HepG2 (cell line): Measurements from ENCODE around the gene PTRHD1. TPM values are rescaled to one million over a fixed set of nuclear protein-coding genes. Genes with fewer than 3 reads are reported as not detected.
A peak's percentile ranks its signal among the peaks of the same experiment; 100 is the strongest.

Experiments
- BRCA1 ChIP-seq: sonication (generic); formaldehyde crosslinking; IDR thresholded peaks from 2 replicates; pipeline ENCODE4 v1.4.0; 2020; ENCODE audit warnings: missing genetic modification reagents
- CEBPB ChIP-seq: IDR thresholded peaks from 2 replicates; pipeline ENCODE4 v1.6.1; 2011; ENCODE audit warnings: low read depth, low read length, improper control_type of control experiment, borderline replicate concordance
- CHD4 ChIP-seq: fragments of 200-600 bp; sonication (generic); IDR thresholded peaks from 2 replicates; pipeline ENCODE4 v1.7.0; 2017; ENCODE audit warnings: mild to moderate bottlenecking, low read length, borderline replicate concordance
- HNRNPL ChIP-seq: fragments of 200-400 bp; formaldehyde crosslinking; IDR thresholded peaks from 2 replicates; pipeline ENCODE4 v1.6.1; 2017; ENCODE audit warnings: mild to moderate bottlenecking, low read depth, low read length
- KMT2B ChIP-seq: IDR thresholded peaks from 2 replicates; pipeline ENCODE4 v1.6.1; 2016; ENCODE audit warnings: missing genetic modification reagents, missing compliant biosample characterization
- MED1 ChIP-seq: sonication (generic); formaldehyde crosslinking; IDR thresholded peaks from 2 replicates; pipeline ENCODE4 v1.4.0; 2020; ENCODE audit warnings: missing genetic modification reagents
- NFATC3 ChIP-seq: sonication (generic); formaldehyde crosslinking; IDR thresholded peaks from 2 replicates; pipeline ENCODE4 v1.5.1; 2020; ENCODE audit warnings: mild to moderate bottlenecking, missing genetic modification reagents
- NFE2L2 ChIP-seq: fragments of 150-350 bp; IDR thresholded peaks from 2 replicates; pipeline ENCODE4 v1.6.1; 2014; ENCODE audit warnings: low read length
- PAWR ChIP-seq: sonication (generic); formaldehyde crosslinking; IDR thresholded peaks from 2 replicates; pipeline ENCODE4 v1.4.0; 2020; ENCODE audit warnings: missing genetic modification reagents, mild to moderate bottlenecking, borderline replicate concordance
- PCBP1 ChIP-seq: fragments of 200-400 bp; formaldehyde crosslinking; IDR thresholded peaks from 2 replicates; pipeline ENCODE4 v1.6.1; 2017; ENCODE audit warnings: mild to moderate bottlenecking, low read depth, low read length, borderline replicate concordance
- RCOR2 ChIP-seq: IDR thresholded peaks from 2 replicates; pipeline ENCODE4 v1.6.1; 2016; ENCODE audit warnings: missing biosample characterization, missing genetic modification reagents
- SMARCC2 ChIP-seq: fragments of 450-650 bp; IDR thresholded peaks from 2 replicates; pipeline ENCODE4 v1.6.1; 2017; ENCODE audit warnings: antibody characterized with exemption, mild to moderate bottlenecking
- SMYD3 ChIP-seq: sonication (generic); formaldehyde crosslinking; IDR thresholded peaks from 2 replicates; pipeline ENCODE4 v1.8.1; 2023; ENCODE audit warnings: mild to moderate bottlenecking, missing genetic modification reagents
- TOE1 ChIP-seq: sonication (generic); formaldehyde crosslinking; IDR thresholded peaks from 2 replicates; pipeline ENCODE4 v1.4.0; 2020; ENCODE audit warnings: mild to moderate bottlenecking, missing genetic modification reagents
- U2AF2 ChIP-seq: fragments of 200-400 bp; formaldehyde crosslinking; IDR thresholded peaks from 2 replicates; pipeline ENCODE4 v1.6.1; 2017; ENCODE audit warnings: low read depth, mild to moderate bottlenecking, low read length
- ZBTB33 ChIP-seq: sonication (generic); formaldehyde crosslinking; IDR thresholded peaks from 2 replicates; pipeline ENCODE4 v1.4.0; 2020; ENCODE audit warnings: missing genetic modification reagents
- ZNF335 ChIP-seq: sonication (generic); formaldehyde crosslinking; IDR thresholded peaks from 2 replicates; pipeline ENCODE4 v1.4.0; 2020; ENCODE audit warnings: missing genetic modification reagents
- ZNF460 ChIP-seq: sonication (generic); formaldehyde crosslinking; IDR thresholded peaks from 2 replicates; pipeline ENCODE4 v1.5.1; 2020; ENCODE audit warnings: missing genetic modification reagents, mild to moderate bottlenecking, borderline replicate concordance
- ZNF501 ChIP-seq: sonication (generic); formaldehyde crosslinking; IDR thresholded peaks from 2 replicates; pipeline ENCODE4 v1.5.1; 2020; ENCODE audit warnings: mild to moderate bottlenecking, moderate library complexity, missing genetic modification reagents
- ZNF713 ChIP-seq: sonication (generic); formaldehyde crosslinking; IDR thresholded peaks from 2 replicates; pipeline ENCODE4 v1.4.0; 2020; ENCODE audit warnings: mild to moderate bottlenecking, missing genetic modification reagents
- ZNF761 ChIP-seq: sonication (generic); formaldehyde crosslinking; conservative IDR thresholded peaks from 2 replicates; pipeline ENCODE4 v1.4.0; 2020; ENCODE audit warnings: mild to moderate bottlenecking, missing genetic modification reagents
- ZNF784 ChIP-seq: sonication (generic); formaldehyde crosslinking; IDR thresholded peaks from 2 replicates; pipeline ENCODE4 v1.5.1; 2020; ENCODE audit warnings: missing genetic modification reagents, mild to moderate bottlenecking, borderline replicate concordance
- ZNF790 ChIP-seq: sonication (generic); formaldehyde crosslinking; IDR thresholded peaks from 2 replicates; pipeline ENCODE4 v1.8.0; 2022; ENCODE audit warnings: missing genetic modification reagents, mild to moderate bottlenecking, borderline replicate concordance
- ZSCAN31 ChIP-seq: sonication (generic); formaldehyde crosslinking; IDR thresholded peaks from 2 replicates; pipeline ENCODE4 v1.5.0; 2020; ENCODE audit warnings: low read depth, mild to moderate bottlenecking, missing genetic modification reagents
- ZSCAN5A ChIP-seq: sonication (generic); formaldehyde crosslinking; IDR thresholded peaks from 2 replicates; pipeline ENCODE4 v1.8.0; 2022; ENCODE audit warnings: mild to moderate bottlenecking, missing genetic modification reagents, borderline replicate concordance
- polyA plus RNA-seq, 8 experiments: library from polyadenylated mRNA; depleted of rRNA in 3 of 8; stranded (reverse) in 7 of 8; unstranded in 1 of 8; fragments of >200 nt; fragmentation: Illumina TruSeq in 4 of 8; extraction: Trizol in 4 of 8; gene quantifications; 2 replicates each; pipeline versions ENCODE4 v1.2.1 to v1.2.3, GENCODE V29; 2011 to 2016; ENCODE audit warnings: low read depth in 4 of 8, missing spikeins in 1 of 8, mixed read lengths in 1 of 8; ENCODE audit not compliant: insufficient read depth in 1 of 8
- total RNA-seq, 5 experiments: library from RNA; depleted of rRNA; stranded (reverse); fragments of >200 nt; fragmentation: Illumina TruSeq; extraction: Trizol; gene quantifications; 2 replicates each; pipeline ENCODE4 v1.2.3, GENCODE V29; 2016; ENCODE audit warnings: low read depth in 1 of 5
- TF ChIP-seq, protein P1 (sequence below): sonication (generic); formaldehyde crosslinking; IDR thresholded peaks from 2 replicates; pipeline ENCODE4 v1.4.0; 2020; ENCODE audit warnings: missing genetic modification reagents

PTRHD1 gene
- total and polyA plus RNA-seq, 2 of the 13 experiments (the other 11 are each of a cell fraction or from before 2014, with no cell fraction given), result 72.6 to 90.8 TPM

DNA sequence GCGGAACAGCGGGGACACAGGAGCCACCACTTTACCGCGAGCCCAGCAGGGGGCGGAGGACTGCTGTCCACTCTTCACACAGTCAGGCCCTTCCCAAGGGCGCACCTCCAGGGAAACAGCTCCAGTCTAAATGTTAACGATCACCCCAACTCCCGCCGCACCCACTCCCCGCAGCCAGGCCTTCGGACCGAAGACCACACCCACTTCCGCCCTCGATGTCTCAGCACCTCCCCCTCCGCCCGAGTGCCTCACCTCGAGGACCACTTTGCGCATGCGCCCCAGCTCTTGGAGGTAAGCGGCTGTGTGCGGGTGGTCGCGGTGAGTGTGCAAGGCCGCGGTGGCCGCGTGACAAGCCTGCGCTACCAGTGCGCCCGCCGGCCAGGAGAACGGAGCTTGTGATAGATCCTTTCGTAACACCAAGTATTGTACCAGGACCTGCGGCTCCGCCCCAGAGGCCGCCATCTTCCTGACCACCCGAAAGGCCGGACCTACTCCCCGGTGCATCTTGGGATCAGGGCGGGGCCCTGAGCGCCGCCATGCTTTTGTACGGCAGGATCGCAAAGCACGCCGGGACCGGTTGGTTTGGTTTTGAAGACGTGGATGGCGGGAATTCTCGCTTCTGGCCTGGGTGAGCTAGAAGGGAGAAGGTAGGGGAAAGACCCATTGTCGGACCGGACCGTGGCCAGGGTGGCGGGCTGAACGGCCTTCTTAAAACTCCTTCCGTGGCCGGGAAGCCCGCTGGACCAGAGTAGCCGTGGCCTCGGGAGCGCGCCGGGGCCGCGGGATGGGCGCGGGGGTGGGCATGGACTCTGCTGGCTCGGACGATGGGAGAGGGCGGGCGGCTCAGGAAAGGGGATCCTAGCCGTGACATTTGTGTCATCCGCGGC is at the start of gene PTRHD1, which contains the start of gene CENPO (continued):
- no peak for TF ChIP-seq NFE2L2
- TF ChIP-seq ZSCAN31 (CRISPR knock-in tag), result peak; percentile 89
- TF ChIP-seq NFATC3 (CRISPR knock-in tag), result peak; percentile 3; the same call in 1 of the 2 replicates
- TF ChIP-seq KMT2B, result peak; percentile 96
- peak; percentile 90 for TF ChIP-seq ZNF761
- peak; percentile 84 for TF ChIP-seq BRCA1
- TF ChIP-seq PCBP1, result peak; percentile 33; the same call in 1 of the 2 replicates
- TF ChIP-seq U2AF2, result no peak
- TF ChIP-seq CEBPB, result no peak
- peak; percentile 39; the same call in 1 of the 2 replicates for TF ChIP-seq ZNF460 (CRISPR knock-in tag)
- peak; percentile 81 for TF ChIP-seq RCOR2 (CRISPR knock-in tag)
- no peak; the same call in 1 of the 2 replicates for TF ChIP-seq HNRNPL
- peak; percentile 94; the same call in 1 of the 2 replicates for TF ChIP-seq TOE1 (CRISPR knock-in tag)
- TF ChIP-seq ZNF790 (CRISPR knock-in tag), result peak; percentile 90; the same call in 1 of the 2 replicates
- TF ChIP-seq ZSCAN5A (CRISPR knock-in tag), result peak; percentile 36; the same call in 1 of the 2 replicates
- TF ChIP-seq ZNF784, result peak; percentile 71
- peak; percentile 96 for TF ChIP-seq ZNF501 (CRISPR knock-in tag)
- TF ChIP-seq, protein P1, sequence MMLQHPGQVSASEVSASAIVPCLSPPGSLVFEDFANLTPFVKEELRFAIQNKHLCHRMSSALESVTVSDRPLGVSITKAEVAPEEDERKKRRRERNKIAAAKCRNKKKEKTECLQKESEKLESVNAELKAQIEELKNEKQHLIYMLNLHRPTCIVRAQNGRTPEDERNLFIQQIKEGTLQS, result peak; percentile 9; the same call in 1 of the 2 replicates
- TF ChIP-seq PAWR (CRISPR knock-in tag), result no peak
- TF ChIP-seq ZNF713 (CRISPR knock-in tag), result no peak
- no peak for TF ChIP-seq SMARCC2
- TF ChIP-seq ZBTB33, result peak; percentile 34
- peak; percentile 47; the same call in 1 of the 2 replicates for TF ChIP-seq ZNF335
- TF ChIP-seq MED1 (CRISPR knock-in tag), result peak; percentile 83
- TF ChIP-seq SMYD3 (CRISPR knock-in tag), result no peak; the same call in 1 of the 2 replicates
- no peak for TF ChIP-seq CHD4
